Hepatic stellate cell (primary cell): ENCODE results near the gene TARS1.
A peak's percentile ranks its signal among the peaks of the same experiment; 100 is the strongest.

Experiments
- DNase-seq: peaks from one replicate; pipeline ENCODE4 v3.0.0; 2011; ENCODE audit warnings: low spot score

Gene TARS1

DNA sequence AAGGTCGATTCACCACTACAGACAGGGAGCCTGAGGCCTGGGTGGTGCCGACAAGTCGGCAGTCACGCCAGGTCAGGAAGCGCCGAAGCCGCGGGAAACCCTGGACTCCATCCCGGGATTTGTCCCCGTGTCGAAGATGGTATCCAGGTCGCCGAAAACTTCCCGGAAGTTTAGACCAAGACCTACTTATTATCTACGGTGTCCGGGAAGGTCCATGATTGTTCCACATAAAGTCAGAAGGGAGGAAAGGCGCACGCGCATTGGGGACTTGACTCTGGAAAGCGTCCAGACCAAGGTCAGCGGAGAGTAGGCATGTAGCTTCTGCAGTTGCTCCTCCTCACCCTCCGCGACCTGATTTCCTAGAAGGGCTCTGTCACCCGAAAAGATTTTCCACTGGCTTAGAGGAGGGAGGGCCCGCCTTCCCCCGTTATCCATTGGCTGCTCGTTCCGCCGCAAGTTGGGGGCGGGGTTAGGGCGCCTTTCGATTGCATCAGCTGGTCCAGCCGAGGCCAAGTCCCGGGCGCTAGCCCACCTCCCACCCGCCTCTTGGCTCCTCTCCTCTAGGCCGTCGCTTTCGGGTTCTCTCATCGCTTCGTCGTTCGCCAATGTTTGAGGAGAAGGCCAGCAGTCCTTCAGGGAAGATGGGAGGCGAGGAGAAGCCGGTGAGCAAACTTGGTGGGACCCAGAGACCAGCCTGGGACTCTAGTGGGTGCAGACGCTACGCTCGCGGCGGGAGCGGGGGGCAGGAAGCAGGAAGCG lies at the start of gene TARS1:
Gene TARS1, plus strand, starts transcription at position 484 of the 759 bp plus-strand sequence. Its CDS starts 122 bp downstream, at position 606.
- DNase-seq = peak; percentile 95

DNA sequence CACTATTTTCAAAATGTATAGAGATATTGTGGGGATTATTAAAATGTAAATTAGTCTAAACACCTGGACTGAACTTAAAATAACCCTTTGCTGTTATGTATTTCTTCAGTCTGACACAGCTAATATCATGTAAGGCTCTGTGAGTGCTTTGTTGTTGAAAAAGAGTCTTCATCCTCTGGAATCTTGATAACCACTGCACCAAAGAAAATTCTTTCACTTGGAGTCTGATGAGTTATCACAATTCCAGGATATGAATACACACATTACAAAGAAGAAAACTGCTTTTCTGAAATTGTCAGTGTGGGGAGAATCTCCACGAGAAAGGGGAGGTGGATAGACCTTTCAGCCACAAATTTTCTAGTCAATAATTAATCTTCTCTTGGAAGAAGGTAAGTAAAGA lies 42.3 kb upstream of the TARS1 start:
- DNase-seq = no peak

DNA sequence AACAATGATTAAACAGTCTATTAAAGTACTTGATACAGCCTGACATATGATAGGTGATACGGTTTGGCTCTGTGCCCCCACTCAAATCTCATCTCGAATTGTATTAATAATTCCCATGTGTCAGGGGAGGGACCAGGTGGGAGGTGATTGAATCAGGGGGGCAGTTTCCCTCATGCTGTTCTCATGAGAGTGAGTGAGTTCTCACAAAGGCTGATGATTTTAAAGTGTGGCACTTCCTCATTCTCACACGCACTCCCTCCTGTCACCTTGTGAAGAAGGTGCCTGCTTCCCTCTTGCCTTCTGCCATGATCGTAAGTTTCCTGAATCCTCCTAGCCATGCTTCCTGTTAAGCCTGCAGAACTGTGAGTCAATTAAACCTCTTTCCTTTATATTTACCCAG lies 40.1 kb upstream of the TARS1 start:
- no peak for DNase-seq

DNA sequence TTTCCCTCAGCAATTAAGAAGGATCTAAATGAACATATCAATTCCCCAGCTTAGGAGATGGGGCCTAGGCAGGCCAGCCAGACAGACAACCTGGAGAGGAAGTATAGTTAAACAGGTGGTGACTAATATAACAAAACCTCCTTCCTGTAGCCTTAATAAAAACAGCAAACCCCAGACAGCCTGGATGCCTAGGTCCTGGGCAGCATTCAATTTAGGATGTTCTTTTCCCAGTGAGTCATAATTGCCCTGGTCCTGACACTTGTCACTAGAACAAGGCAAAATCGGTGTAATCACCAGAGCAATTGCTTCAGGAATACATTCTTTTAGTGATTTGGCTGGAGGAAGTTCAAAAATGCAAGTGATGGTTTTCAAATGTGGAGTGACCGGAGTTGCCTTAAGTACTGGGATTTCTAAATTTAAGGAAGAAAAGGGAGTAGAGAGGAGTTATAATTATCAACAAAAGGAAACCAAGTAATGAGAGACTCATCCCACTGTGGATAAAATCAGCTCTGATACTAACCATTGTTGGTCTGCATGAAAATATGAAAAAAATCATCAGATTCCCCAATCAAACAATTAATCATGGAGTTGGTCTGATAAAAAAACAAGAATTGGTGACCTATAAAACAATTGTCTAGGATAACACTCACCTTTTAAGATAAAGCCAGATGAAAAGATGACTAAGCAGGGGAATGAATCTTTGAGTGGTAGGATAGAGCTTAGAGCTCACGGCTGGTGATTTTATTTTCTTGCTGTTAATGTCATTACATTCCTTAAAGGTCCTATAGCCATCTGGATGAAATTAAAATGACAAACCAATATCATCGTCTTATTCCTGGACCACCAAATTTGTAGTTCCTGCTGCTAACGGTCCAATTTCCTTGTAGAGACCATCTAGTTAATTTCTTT lies 39.0 kb upstream of the TARS1 start:
- peak; percentile 26 for DNase-seq

DNA sequence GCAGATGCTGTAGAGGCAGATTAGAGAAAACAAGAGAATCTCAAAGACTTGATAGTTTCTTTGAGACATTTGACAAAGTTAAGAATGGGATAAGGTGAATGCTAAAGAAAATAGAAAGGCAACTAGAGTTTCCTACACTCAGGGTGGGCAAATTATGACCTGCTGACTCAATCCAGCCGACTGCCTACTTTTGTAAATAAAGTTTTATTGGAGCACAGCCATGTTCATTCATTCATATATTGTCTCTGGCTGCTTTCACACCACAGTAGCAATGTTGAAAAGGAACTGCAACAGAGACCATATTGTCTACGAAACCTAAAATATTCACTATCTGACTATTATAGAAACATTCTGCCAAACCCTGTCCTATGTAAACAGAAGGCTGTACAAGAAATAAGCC lies 37.6 kb upstream of the TARS1 start:
- DNase-seq = no peak

DNA sequence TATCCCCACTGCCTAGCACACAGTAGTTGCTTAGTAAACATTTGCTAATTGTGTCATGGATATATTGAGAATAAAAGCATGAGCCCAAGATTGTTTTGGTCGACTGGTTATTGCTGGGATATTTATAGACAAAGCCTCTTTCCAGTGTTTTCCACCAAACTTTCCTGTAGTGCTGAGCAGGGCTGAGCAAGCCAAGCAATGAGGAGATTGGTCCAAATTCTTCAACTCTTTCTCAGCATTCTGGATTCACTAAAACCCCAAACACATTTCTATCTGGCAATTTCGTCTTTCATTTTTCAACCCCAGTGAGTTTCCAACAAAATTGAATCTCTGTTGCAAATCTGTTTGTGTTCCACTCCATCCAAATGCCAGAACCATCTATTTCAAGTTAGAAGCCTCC lies 31.9 kb upstream of the TARS1 start:
- no peak for DNase-seq

DNA sequence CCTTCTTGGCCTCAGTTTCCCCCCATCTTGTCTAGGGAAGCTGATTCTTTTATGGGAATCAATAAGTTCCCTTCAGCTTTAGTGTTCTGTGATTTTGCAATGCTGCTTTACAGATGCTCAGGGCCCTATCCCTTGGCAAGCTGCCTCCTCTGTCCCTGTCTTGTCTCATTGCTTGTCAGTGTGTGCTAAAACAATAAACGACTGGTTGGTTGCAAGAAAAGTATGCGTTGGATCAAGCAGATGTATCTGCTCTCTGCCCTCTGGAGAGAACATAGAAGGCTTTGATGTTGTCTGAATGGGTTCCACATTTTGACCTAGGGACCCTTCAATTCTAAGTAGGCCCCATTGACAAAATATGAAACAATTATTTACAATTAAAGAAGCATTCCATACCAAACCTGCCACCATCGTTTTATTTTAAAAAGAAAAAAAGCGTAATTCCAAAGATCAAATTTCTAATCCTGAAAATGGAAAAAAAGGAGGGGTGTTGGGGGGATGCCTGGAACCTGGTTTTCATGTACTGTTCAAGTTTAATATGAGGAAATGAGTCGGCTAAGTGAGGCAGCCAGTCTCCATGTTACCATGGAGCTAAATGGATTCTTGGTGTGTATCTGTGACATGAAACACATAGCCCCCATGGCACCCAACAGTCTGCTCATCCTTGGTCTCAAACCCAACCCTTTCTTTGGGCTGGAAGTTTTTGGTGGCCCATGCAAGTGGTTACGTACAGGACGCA lies 31.2 kb upstream of the TARS1 start:
- peak; percentile 34 for DNase-seq

DNA sequence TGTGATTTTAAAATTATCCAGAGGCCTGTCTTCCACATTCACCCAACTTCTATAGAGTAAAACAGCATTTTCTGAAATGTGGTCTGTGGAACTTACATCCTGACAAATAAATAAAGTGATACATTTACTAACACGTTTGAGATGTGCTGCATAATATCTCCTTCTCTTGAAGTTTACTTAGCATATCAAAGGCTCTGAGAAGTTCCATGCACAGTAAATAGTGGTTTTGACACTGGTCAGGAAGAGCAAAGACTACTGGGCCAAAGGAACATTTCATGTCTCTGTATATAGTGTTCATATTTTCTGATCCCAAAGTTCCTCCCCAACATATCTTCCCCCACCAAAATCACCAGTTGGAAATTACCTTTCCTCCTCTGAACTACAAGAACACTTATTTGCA lies 30.5 kb upstream of the TARS1 start:
- no peak for DNase-seq

DNA sequence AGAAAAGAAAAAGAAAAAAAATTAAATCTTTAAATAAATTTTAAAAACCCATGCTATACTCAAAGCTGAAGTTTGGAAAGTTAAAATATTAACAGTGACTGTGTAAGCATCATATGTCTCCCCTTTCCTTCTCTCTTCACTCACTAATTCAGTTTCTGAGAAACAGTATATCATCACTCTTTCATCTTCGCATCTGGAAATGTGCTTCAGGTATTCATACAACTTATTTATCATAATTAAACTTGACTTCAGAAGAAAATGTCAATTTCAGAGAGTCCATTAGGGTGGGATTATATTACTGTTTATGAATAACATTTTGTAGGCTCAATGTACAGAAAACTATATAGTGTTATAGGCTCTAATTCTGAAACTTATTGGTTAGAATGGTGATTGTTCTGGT lies 29.3 kb upstream of the TARS1 start:
- no peak for DNase-seq

DNA sequence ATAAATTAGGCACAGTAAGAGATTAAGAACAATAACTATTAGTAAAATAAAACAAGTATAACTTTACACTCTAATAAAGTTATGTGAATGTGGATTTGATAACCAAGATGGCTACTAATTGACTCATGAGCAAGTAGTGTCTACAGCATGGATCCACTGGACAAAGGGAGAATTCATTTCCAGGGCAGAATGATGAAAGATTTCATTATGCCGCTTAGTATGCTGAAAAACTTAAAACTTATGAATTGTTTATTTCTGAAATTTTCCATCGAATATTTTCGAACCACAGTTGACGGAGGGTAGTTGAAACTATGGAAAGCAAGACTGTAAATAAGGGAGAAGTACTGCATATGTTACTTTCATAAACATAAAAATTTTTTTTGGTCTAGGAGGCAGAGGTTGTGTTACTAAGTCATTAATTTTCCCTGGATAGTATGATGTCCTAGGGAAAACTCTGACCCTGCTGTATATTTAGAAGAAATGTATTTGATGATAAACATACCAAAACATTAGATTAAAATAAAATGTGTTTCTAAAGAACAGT lies 24.9 kb upstream of the TARS1 start:
- no peak for DNase-seq

DNA sequence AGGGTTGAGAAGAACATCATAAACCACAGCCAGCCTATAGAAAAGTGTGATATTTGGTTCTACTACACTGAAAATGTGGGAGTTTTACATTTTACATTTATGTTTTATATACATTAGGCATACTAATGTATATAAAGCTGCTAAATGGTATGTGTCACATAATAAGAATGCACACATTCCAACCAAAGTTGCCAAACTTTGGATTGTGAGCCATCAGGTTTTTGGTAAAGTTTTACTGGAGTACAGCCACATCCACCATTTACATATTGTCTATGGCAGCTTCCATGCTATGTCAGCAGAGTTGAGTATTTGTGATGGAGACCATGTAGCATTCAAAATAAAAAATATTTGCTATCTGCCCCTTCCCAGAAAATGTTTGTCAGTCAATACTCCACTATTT lies 23.1 kb upstream of the TARS1 start:
- DNase-seq = no peak

DNA sequence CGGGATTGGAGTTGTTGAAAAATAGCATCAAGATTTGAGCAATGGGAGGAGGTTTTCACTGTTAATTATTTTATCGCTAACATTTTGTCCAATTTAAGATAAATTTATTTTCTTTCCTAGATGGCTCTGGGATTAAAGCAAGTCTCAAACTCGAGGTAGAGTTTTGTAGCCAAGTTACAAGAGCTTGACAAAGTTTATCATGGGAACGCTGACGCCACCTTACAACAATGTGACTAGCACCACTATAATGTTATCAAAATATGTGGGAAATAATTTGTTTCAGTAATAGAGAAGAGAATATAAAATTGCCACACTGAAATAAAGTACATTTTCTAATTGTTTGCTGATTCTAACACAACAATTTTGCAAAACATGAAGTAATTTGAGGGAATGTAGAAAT lies 19.8 kb upstream of the TARS1 start:
- no peak for DNase-seq

DNA sequence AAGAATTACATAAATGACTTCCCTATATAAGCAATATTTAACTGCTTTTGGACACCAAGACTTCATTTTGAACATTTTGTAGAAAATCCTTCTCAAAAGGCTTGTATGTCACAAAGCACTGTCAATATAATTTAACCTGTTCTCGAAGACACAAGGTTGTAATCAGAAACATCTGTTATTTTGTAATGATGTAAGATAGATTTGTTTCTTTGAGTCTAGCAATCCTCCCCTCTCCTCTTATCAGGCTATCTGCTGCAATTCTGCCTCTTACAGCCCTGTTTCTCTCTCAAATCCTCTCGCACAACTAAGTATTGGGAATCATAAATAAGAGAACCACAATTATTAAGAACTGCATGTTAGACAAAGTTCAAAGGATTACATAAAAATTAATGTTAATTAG lies 18.6 kb upstream of the TARS1 start:
- no peak for DNase-seq

DNA sequence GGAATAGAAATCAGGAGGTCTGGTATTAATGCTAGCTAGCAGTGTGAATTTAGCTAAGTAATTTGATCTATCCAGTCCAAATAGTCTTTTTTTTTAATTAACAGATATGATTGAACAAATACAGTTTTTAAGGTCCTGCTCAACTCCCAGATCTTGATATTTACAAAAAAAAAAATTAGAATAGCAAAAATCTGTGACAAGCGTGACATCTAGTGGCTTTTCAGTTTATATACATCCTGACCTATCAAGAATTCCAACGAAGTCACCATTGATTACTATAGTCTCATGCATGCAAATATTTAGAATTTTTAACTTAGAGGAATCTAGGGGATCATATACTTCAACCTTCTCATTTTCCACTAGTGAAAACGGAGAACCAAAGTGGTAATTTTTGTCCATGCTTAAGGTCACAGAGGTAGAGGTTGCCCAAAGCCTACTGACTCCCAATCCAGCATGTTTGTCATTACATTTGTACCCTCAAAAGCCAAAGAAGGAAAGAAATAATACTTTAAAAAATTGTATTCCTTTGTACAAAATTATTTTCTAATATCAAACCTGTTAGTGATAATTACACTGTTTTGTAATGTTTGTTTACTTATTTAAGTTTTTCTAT lies 17.6 kb upstream of the TARS1 start:
- DNase-seq = no peak

DNA sequence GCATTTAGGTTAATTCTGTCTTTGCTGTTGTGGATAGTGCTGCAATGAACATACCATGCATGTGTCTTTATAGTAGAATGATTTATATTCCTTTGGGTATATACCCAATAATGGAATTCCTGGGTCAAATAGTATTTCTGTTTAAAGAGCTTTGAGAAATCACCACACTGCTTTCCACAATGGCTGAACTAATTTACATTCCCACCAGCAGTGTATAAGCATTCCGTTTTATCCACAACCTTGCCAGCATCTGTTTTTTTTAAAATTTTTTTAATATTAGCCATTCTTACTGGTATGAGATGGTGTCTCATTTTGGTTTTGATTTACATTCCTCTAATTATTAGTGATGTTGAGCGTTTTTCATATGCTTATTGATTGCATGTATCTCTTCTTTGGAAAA lies 15.5 kb upstream of the TARS1 start:
- no peak for DNase-seq

DNA sequence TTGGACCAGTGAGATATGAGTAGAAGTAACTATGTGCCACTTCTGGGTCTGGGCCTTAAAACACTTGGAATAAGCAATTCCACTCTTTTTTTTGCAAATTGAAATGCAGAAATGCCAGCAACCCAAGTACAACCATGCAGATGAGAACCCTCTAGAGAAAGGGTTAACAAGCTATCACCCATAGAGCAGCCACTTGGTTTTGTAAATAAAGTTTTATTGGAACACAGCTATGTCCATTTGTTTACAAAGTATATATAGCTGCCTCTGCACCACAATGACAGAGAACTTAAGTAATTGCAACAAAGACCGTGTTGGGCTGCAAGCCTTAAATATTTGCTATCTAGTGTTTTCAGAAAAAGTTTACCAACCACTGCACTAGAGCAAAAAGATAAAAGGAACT lies 9.8 kb upstream of the TARS1 start:
- DNase-seq = no peak

DNA sequence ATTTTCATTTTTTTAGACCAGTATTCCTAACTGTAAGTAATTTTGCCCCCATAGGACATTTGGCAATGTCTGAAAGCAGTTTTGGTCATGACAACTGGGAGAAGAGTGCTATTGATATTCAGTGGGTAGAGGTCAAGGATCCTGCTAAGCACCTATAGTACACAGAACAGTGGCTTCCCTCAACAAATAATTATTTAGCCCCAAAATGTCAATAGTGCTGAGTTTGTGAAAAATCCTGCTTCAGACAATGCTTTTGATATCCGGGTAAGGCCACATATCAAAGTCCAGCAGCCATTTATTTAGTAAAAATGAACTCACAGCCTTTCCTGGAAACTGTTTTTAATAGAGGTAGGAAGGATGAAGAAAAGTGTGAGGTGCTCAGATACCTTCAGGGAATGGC lies 8.1 kb upstream of the TARS1 start:
- DNase-seq = no peak

DNA sequence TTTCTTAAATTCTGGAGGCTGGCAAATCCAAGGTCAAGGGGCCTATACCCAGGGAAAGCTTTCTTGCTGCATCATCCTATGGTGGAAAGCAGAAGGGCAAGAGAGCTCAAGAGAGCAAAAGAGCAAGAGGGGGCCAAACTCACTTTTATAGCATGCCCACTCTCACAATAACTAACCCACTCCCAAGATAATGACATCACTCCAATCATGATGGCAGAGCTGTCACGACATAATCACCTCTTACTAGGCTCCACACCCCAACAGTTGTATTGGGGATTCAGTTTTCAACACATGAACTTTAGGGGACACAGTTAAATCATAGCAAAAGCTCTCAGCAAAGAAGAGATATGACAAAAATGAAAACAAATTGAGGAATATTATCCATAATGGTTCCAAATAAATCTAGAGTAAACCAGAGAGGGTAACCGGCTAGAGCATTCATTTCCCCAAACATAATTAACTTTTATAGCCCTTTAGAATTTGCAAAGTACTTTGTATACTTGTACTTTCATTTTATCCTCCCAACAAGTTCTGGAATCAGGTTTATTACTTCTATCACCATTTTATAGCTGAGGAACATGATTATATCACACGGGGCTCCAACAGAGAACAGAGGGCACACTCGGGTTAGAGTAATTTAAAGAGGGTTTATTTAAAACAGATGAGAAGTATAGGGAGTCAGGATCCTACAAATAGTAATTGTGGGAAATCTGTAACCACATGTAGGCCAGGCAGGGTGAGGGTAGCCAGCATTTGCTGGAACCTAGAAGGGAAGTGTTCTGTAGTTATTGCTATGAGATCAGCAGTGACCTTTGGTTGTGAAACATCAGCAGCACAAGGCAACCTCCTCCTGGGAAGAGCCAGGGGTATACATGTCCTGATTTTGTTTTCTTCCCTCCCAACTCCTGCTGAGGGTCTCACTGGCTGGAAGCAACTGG lies 7.2 kb upstream of the TARS1 start:
- no peak for DNase-seq

DNA sequence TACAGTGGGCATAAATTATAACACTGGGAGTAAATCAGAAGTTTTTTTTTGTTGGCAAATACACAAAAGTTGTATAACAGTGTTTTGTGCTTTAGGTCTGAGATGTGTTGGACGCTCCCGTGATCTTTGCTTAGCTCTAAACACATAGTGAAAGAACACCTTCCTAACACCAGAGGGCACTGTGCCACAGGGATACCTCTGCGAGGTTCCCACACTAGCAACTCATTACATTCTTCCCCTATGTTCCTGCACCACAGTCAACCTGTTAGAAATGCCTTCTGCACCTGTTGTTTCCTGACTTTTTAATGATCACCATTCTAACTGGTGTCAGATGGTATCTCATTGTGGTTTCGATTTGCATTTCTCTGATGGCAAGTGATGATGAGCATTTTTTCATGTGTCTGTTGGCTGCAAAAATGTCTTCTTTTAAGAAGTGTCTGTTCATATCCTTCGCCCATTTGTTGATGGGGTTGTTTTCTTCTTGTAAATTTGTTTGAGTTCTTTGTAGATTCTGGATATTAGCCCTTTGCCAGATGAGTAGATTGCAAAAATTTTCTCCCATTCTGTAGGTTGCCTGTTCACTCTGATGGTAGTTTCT lies 4.8 kb upstream of the TARS1 start:
- DNase-seq = peak; percentile 56

DNA sequence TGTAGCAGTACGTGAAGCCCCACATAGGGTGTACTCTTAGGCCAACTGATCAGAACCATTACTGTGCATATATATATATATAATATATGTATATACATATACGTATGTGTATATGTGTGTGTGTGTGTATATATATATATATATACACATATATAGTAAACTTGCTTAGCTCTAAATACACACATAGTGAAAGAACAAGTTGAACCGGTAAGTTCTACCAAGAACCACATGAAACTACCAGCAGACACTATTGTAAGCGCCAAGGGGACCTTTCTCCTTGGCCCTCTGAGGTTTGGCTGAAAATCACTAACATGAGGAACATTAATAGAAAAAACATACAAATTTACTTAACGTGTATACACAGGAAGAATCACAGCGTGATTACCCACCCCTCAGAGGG lies 1.8 kb upstream of the TARS1 start:
- DNase-seq = no peak
